Mucosa of rectum (tissue), 2 donors: ENCODE data around the gene CD151.

Experiments used
- H3K27ac ChIP-seq, 2 donors: one replicate each; pipeline ENCODE4 v1.7.0; 2013; ENCODE audit warnings: inconsistent platforms in 2 of 2, low read depth in 2 of 2, low read length in 2 of 2
- H3K27me3 ChIP-seq, 2 donors: one replicate each; pipeline ENCODE4 v1.7.0; 2013; ENCODE audit warnings: low read length in 2 of 2; ENCODE audit not compliant: control insufficient read depth in 2 of 2, insufficient read depth in 2 of 2
- H3K36me3 ChIP-seq, 2 donors: one replicate each; pipeline ENCODE4 v1.7.0; 2013; ENCODE audit warnings: low read length in 2 of 2; ENCODE audit not compliant: control insufficient read depth in 2 of 2, insufficient read depth in 2 of 2
- H3K4me1 ChIP-seq, 2 donors: one replicate each; pipeline ENCODE4 v1.7.0; 2013; ENCODE audit warnings: low read length in 2 of 2, mild to moderate bottlenecking in 1 of 2; ENCODE audit not compliant: control insufficient read depth in 2 of 2, insufficient read depth in 2 of 2
- H3K4me3 ChIP-seq, 2 donors: one replicate each; pipeline ENCODE4 v1.7.0; 2013; ENCODE audit warnings: low read length in 2 of 2
- H3K9ac ChIP-seq, 2 donors: one replicate each; pipeline ENCODE4 v1.7.0; 2013; ENCODE audit warnings: low read length in 2 of 2, low read depth in 1 of 2, mild to moderate bottlenecking in 1 of 2
- H3K9me3 ChIP-seq, 2 donors: one replicate each; pipeline ENCODE4 v1.7.0; 2013; ENCODE audit warnings: low read length in 2 of 2; ENCODE audit not compliant: control insufficient read depth in 2 of 2
- donor health status: healthy.
- donor health status: Normal muscosa, but diverticular disease.

The CD151 gene

GRCh38 chr11:873706-874105, 41.0 kb downstream of the CD151 start:
- H3K4me3 ChIP-seq = no peak overlapping the region
- H3K27me3 ChIP-seq = no peaks in the 10 kb centered on the region
- H3K9me3 ChIP-seq = no peaks in the 10 kb centered on the region
- H3K9ac ChIP-seq = no peak overlapping the region
- H3K4me1 ChIP-seq = no peaks in the 10 kb centered on the region
- no peak overlapping the region for H3K27ac ChIP-seq
- peaks cover 0 to 4% of the 10 kb centered on the region in 2 donors for H3K36me3 ChIP-seq

GRCh38 chr11:875203-875602, 42.5 kb downstream of the CD151 start:
- Histone ChIP-seq H3K27me3 (no peaks in the 10 kb centered on the region), H3K9me3 (no peaks in the 10 kb centered on the region), H3K27ac (no peak overlapping the region), H3K4me3 (no peak overlapping the region), H3K4me1 (no peaks in the 10 kb centered on the region), H3K36me3 (peaks cover 0 to 4% of the 10 kb centered on the region in 2 donors), H3K9ac (no peak overlapping the region)

GRCh38 chr11:875769-876301, 43.1 kb downstream of the CD151 start:
- Histone ChIP-seq H3K36me3 (peaks cover 0 to 4% of the 10 kb centered on the region in 2 donors), H3K4me3 (no peak overlapping the region), H3K27me3 (no peaks in the 10 kb centered on the region), H3K27ac (no peak overlapping the region), H3K9me3 (no peaks in the 10 kb centered on the region), H3K9ac (no peak overlapping the region), H3K4me1 (no peaks in the 10 kb centered on the region)

DNA sequence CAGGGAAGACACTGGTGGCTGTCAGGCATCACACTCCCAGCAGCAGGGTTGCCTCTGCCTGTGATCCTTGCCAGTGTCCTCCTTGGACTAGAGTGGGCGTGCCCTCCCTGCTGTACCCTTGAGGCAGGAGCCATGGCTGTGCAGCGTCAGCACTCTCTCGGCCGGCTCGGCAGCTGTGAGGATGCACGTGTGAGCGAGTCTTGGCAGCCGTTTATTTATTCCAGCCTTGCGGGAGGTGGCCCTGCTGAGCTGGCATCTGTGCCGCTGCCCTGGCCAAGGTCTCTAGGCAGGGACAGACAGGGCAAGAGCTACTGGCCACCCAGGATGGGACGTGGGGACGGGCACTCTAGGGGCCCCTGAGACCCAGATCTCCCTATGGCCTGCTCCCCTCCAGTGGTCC, 43.8 kb downstream of the CD151 start:
- no peak overlapping the region for H3K9ac ChIP-seq
- H3K27me3 ChIP-seq = no peaks in the 10 kb centered on the region
- H3K4me1 ChIP-seq = no peaks in the 10 kb centered on the region
- no peak overlapping the region for H3K4me3 ChIP-seq
- no peaks in the 10 kb centered on the region for H3K9me3 ChIP-seq
- H3K27ac ChIP-seq = no peak overlapping the region
- peaks cover 0 to 4% of the 10 kb centered on the region in 2 donors for H3K36me3 ChIP-seq

GRCh38 chr11:877565-877964, 44.8 kb downstream of the CD151 start:
- no peaks in the 10 kb centered on the region for H3K4me1 ChIP-seq
- peaks cover 0 to 4% of the 10 kb centered on the region in 2 donors for H3K36me3 ChIP-seq
- H3K27ac ChIP-seq = no peak overlapping the region

GRCh38 chr11:880447-880846, 47.7 kb downstream of the CD151 start:
- Histone ChIP-seq H3K4me1 (no peaks in the 10 kb centered on the region), H3K36me3 (peaks cover 0 to 6% of the 10 kb centered on the region in 2 donors), H3K27ac (no peak overlapping the region), H3K27me3 (no peaks in the 10 kb centered on the region), H3K4me3 (no peak overlapping the region), H3K9me3 (no peaks in the 10 kb centered on the region), H3K9ac (no peak overlapping the region)

More at GRCh38 chr11:877565-877964, 44.8 kb downstream of the CD151 start:
- Histone ChIP-seq H3K9ac (no peak overlapping the region), H3K27me3 (no peaks in the 10 kb centered on the region), H3K4me3 (no peak overlapping the region), H3K9me3 (no peaks in the 10 kb centered on the region)

DNA sequence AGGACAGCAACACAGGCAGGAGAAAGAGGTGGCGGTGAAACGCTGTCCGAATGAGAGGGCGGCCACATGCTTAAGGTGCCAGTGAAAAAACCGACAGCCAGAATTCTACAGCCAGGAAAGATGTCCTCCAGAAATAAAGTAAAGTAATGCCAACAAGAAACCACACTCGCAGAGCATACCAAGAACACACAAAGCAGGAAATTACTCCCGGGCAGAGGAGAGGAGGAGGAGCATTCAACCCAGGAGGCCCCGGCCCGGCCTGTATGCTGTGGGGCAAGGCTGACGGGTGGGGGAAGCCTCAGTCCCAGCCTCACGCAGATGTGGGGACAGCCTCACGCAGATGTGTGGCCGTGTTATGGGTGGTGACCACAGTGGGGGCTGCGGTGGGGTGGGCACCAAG, 49.8 kb downstream of the CD151 start:
- H3K36me3 ChIP-seq = peaks cover 12 to 13% of the 10 kb centered on the region in 2 donors
- H3K27me3 ChIP-seq = no peaks in the 10 kb centered on the region
- H3K9me3 ChIP-seq = no peaks in the 10 kb centered on the region
- H3K4me3 ChIP-seq = no peak overlapping the region
- no peak overlapping the region for H3K9ac ChIP-seq
- H3K27ac ChIP-seq = no peak overlapping the region
- no peaks in the 10 kb centered on the region for H3K4me1 ChIP-seq

DNA sequence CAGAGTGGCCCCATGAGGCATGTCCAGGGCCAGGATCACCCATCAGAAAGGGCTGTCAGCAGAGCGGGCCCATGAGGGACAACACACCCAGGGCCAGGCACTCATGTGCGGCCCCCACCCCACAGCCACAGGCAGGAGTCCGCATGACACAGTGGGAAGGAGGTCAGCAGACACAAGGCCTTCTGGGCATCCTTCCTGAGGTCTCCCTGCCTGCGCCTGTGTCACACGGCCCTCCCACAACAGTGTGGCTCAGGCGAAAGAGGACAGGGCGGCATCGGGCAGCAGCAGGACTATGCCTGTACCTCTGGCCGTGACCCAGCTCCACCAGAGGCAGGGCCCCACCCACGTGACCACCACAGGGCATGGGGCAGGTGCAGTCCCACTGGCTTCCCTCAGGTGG, 50.8 kb downstream of the CD151 start:
- Histone ChIP-seq H3K9me3 (no peaks in the 10 kb centered on the region), H3K36me3 (peaks cover 12 to 17% of the 10 kb centered on the region in 2 donors), H3K27me3 (no peaks in the 10 kb centered on the region), H3K4me3 (no peak overlapping the region), H3K27ac (no peak overlapping the region), H3K4me1 (no peaks in the 10 kb centered on the region), H3K9ac (no peak overlapping the region)

- Histone ChIP-seq H3K9ac (no peak overlapping the region), H3K36me3 (peaks cover 12 to 17% of the 10 kb centered on the region in 2 donors)
Measured at GRCh38 chr11:884578-885070, 51.9 kb downstream of the CD151 start.

DNA sequence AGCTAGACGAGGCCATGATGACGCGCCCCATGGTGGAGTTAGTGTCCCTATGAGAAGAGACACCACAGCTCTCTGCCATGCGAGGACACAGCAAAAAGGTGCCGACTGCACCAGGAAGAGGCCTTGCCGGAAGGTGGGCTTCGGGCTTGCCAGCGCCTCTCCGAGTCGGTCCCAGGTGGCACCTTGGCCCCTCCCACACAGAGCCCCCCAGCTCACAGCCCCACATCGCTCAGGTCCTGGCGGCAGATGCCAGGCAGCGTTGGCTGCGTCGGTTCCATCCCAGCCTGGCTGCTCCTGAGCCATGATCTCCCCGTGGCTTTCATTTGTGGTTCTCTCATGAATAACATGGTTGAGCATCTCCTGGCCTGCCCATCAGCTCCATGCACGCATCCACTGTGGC, 53.8 kb downstream of the CD151 start:
- no peaks in the 10 kb centered on the region for H3K4me1 ChIP-seq
- H3K9ac ChIP-seq = no peak overlapping the region
- H3K27me3 ChIP-seq = no peaks in the 10 kb centered on the region
- H3K27ac ChIP-seq = no peak overlapping the region
- H3K4me3 ChIP-seq = no peak overlapping the region
- peaks cover 12 to 17% of the 10 kb centered on the region in 2 donors for H3K36me3 ChIP-seq
- no peaks in the 10 kb centered on the region for H3K9me3 ChIP-seq

More at GRCh38 chr11:884578-885070, 51.9 kb downstream of the CD151 start:
- Histone ChIP-seq H3K4me3 (no peak overlapping the region), H3K9me3 (no peaks in the 10 kb centered on the region), H3K27me3 (no peaks in the 10 kb centered on the region), H3K27ac (no peak overlapping the region), H3K4me1 (no peaks in the 10 kb centered on the region)
